ENCODE measurements around the gene PNMA1. TPM values are rescaled to one million over a fixed set of nuclear protein-coding genes. Genes with fewer than 3 reads are reported as not detected.

Gene PNMA1
- polyA plus RNA-seq, 4 donors, result 10.8 to 23.5 (median 14.6) TPM

- Histone ChIP-seq H3K36me3 (ENCODE audit: control insufficient read depth in 3 of 3, insufficient read depth in 2 of 3, low read depth in 1 of 3, low read length in 3 of 3) (peaks cover 40 to 89% (median 58%) of the 10 kb centered on the region in 3 donors), H3K27ac (ENCODE audit: low read depth in 1 of 3, low read length in 2 of 3) (peak overlapping the region; percentile 17 to 85 (median 71)), H3K4me1 (ENCODE audit: control insufficient read depth in 3 of 3, insufficient read depth in 2 of 3, low read depth in 1 of 3, low read length in 2 of 3) (peaks cover 6 to 72% (median 8%) of the 10 kb centered on the region in 3 donors), H3K27me3 (ENCODE audit: control insufficient read depth in 3 of 3, insufficient read depth in 3 of 3, low read length in 3 of 3) (no peaks in the 10 kb centered on the region), H3K4me3 (ENCODE audit: low read depth in 1 of 3, low read length in 3 of 3) (no peak overlapping the region), H3K9me3 (ENCODE audit: control insufficient read depth in 2 of 2, insufficient read depth in 1 of 2, low read depth in 1 of 2, low read length in 1 of 2) (no peaks in the 10 kb centered on the region)
- DNase-seq (no peak), FAIRE-seq (no peak)
- 88 to 100% (median 88%) methylated on average over 2 of the region's 2 CpGs for WGBS, 3 donors
Measured at GRCh38 chr14:73724696-73725095, 10.5 kb upstream of the PNMA1 start.

DNA sequence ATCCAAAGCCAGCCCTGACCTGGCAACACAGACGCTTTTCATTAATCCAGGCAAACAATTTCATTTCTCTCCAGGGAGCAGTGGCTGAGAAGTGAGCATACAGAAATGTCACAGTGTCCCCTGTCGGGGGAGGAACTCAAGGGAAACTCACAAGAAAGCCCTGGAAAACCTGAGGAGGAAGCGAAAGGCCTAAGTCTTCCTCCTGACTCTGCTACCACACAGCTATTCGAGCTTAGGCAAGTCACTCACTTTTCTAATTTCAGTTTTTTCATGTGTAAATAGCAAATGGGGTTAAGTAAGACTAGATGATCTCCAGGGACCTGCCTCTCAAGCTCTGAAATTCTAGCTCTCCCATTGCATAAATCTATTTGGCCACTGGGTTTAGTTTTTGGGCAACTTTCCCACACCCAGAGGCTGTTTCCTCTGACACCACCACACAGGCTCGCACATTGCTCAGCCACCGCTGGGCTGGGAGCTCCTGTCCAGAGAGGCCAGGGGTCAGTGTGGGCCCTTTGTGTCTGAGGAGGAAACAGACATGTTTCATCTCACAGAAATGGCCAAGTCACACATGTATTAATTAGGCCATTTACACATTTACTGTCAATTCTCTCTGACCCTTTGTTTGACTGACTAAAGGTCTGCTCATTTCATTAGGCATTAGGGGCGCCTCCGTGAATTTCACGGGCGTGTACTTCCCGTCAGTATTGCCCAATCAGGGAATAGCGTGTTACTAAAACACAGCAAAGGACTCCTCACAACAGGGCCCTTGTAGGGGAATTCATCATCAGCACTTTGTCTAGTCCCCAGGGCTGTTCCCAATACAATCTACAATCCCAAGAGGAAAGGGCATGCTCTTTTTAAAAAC is 9.8 kb upstream of the PNMA1 start:
- DNase-seq, result peak in 1 of 2 donors; percentile 69
- peaks cover 45 to 89% (median 55%) of the 10 kb centered on the region in 3 donors for H3K36me3 ChIP-seq (ENCODE audit: control insufficient read depth in 3 of 3, insufficient read depth in 2 of 3, low read depth in 1 of 3, low read length in 3 of 3)

GRCh38 chr14:73723406-73723796 is 9.2 kb upstream of the PNMA1 start:
- 59 to 70% (median 67%) methylated on average over 7 of the region's 7 CpGs for WGBS, 3 donors
- Histone ChIP-seq H3K36me3 (ENCODE audit: control insufficient read depth in 3 of 3, insufficient read depth in 2 of 3, low read depth in 1 of 3, low read length in 3 of 3) (peaks cover 50 to 90% (median 61%) of the 10 kb centered on the region in 3 donors), H3K27me3 (ENCODE audit: control insufficient read depth in 3 of 3, insufficient read depth in 3 of 3, low read length in 3 of 3) (no peaks in the 10 kb centered on the region), H3K27ac (ENCODE audit: low read depth in 1 of 3, low read length in 2 of 3) (peak overlapping the region in 2 of 3 donors; percentile 71 to 85), H3K9me3 (ENCODE audit: control insufficient read depth in 2 of 2, insufficient read depth in 1 of 2, low read depth in 1 of 2, low read length in 1 of 2) (no peaks in the 10 kb centered on the region), H3K4me1 (ENCODE audit: control insufficient read depth in 3 of 3, insufficient read depth in 2 of 3, low read depth in 1 of 3, low read length in 2 of 3) (peaks cover 0 to 59% (median 6%) of the 10 kb centered on the region in 3 donors), H3K4me3 (ENCODE audit: low read depth in 1 of 3, low read length in 3 of 3) (no peak overlapping the region)
- DNase-seq, result peak in 1 of 2 donors; percentile 48
- FAIRE-seq, result no peak

More for the DNA sequence above, 9.8 kb upstream of the PNMA1 start:
- Histone ChIP-seq H3K4me1 (ENCODE audit: control insufficient read depth in 3 of 3, insufficient read depth in 2 of 3, low read depth in 1 of 3, low read length in 2 of 3) (peaks cover 1 to 66% (median 8%) of the 10 kb centered on the region in 3 donors), H3K27me3 (ENCODE audit: control insufficient read depth in 3 of 3, insufficient read depth in 3 of 3, low read length in 3 of 3) (no peaks in the 10 kb centered on the region), H3K9me3 (ENCODE audit: control insufficient read depth in 2 of 2, insufficient read depth in 1 of 2, low read depth in 1 of 2, low read length in 1 of 2) (no peaks in the 10 kb centered on the region), H3K27ac (ENCODE audit: low read depth in 1 of 3, low read length in 2 of 3) (peak overlapping the region; percentile 17 to 85 (median 71)), H3K4me3 (ENCODE audit: low read depth in 1 of 3, low read length in 3 of 3) (no peak overlapping the region)
- 42 to 61% (median 58%) methylated on average over 12 of the region's 12 CpGs for WGBS, 3 donors
- no peak for FAIRE-seq

DNA sequence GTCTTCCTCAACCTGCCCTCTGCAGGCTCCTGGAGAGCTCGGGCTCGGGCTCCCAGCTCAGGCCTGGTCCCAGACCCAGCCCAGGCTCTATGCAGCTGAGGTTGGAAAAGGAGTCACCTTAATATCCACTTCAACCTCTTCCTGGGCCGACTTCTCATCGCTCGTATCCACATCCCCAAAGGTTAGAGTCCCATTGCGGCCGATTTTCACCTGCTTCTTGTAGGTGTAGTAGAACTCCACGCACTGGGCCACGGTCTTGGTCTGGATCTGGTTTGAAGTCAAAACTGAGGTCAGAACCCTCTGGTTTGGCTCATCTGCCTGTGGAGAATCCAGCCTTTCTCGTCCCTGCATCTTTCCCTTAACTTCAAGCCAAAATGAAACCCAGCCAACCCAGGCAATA is 8.4 kb upstream of the PNMA1 start:
- 92 to 97% (median 95%) methylated on average over 10 of the region's 10 CpGs for WGBS, 3 donors
- H3K4me1 ChIP-seq (ENCODE audit: control insufficient read depth in 3 of 3, insufficient read depth in 2 of 3, low read depth in 1 of 3, low read length in 2 of 3), result peaks cover 0 to 58% (median 6%) of the 10 kb centered on the region in 3 donors
- peak overlapping the region in 1 of 3 donors; percentile 51 for H3K27ac ChIP-seq (ENCODE audit: low read depth in 1 of 3, low read length in 2 of 3)
- no peaks in the 10 kb centered on the region for H3K27me3 ChIP-seq (ENCODE audit: control insufficient read depth in 3 of 3, insufficient read depth in 3 of 3, low read length in 3 of 3)
- FAIRE-seq (no peak), DNase-seq (no peak)
- no peaks in the 10 kb centered on the region for H3K9me3 ChIP-seq (ENCODE audit: control insufficient read depth in 2 of 2, insufficient read depth in 1 of 2, low read depth in 1 of 2, low read length in 1 of 2)
- H3K4me3 ChIP-seq (ENCODE audit: low read depth in 1 of 3, low read length in 3 of 3), result no peak overlapping the region
- H3K36me3 ChIP-seq (ENCODE audit: control insufficient read depth in 3 of 3, insufficient read depth in 2 of 3, low read depth in 1 of 3, low read length in 3 of 3), result peaks cover 50 to 92% (median 63%) of the 10 kb centered on the region in 3 donors

- no peak for FAIRE-seq
- no peak overlapping the region for H3K27ac ChIP-seq (ENCODE audit: low read depth in 1 of 3, low read length in 2 of 3)
Measured at GRCh38 chr14:73721101-73721821, 7.1 kb upstream of the PNMA1 start.

GRCh38 chr14:73720636-73721035 is 6.5 kb upstream of the PNMA1 start:
- Histone ChIP-seq H3K36me3 (ENCODE audit: control insufficient read depth in 3 of 3, insufficient read depth in 2 of 3, low read depth in 1 of 3, low read length in 3 of 3) (peaks cover 37 to 86% (median 52%) of the 10 kb centered on the region in 3 donors), H3K9me3 (ENCODE audit: control insufficient read depth in 2 of 2, insufficient read depth in 1 of 2, low read depth in 1 of 2, low read length in 1 of 2) (no peaks in the 10 kb centered on the region), H3K27ac (ENCODE audit: low read depth in 1 of 3, low read length in 2 of 3) (no peak overlapping the region), H3K27me3 (ENCODE audit: control insufficient read depth in 3 of 3, insufficient read depth in 3 of 3, low read length in 3 of 3) (no peaks in the 10 kb centered on the region), H3K4me1 (ENCODE audit: control insufficient read depth in 3 of 3, insufficient read depth in 2 of 3, low read depth in 1 of 3, low read length in 2 of 3) (peaks cover 0 to 45% (median 6%) of the 10 kb centered on the region in 3 donors), H3K4me3 (ENCODE audit: low read depth in 1 of 3, low read length in 3 of 3) (no peak overlapping the region)
- FAIRE-seq (no peak), DNase-seq (no peak)

More at GRCh38 chr14:73721101-73721821, 7.1 kb upstream of the PNMA1 start:
- DNase-seq, result no peak
- H3K27me3 ChIP-seq (ENCODE audit: control insufficient read depth in 3 of 3, insufficient read depth in 3 of 3, low read length in 3 of 3), result no peaks in the 10 kb centered on the region
- H3K4me1 ChIP-seq (ENCODE audit: control insufficient read depth in 3 of 3, insufficient read depth in 2 of 3, low read depth in 1 of 3, low read length in 2 of 3), result peaks cover 0 to 52% (median 6%) of the 10 kb centered on the region in 3 donors
- H3K9me3 ChIP-seq (ENCODE audit: control insufficient read depth in 2 of 2, insufficient read depth in 1 of 2, low read depth in 1 of 2, low read length in 1 of 2), result no peaks in the 10 kb centered on the region
- peaks cover 42 to 89% (median 56%) of the 10 kb centered on the region in 3 donors for H3K36me3 ChIP-seq (ENCODE audit: control insufficient read depth in 3 of 3, insufficient read depth in 2 of 3, low read depth in 1 of 3, low read length in 3 of 3)
- WGBS, 3 donors, result 89 to 94% (median 90%) methylated on average over 12 of the region's 12 CpGs
- no peak overlapping the region for H3K4me3 ChIP-seq (ENCODE audit: low read depth in 1 of 3, low read length in 3 of 3)

DNA sequence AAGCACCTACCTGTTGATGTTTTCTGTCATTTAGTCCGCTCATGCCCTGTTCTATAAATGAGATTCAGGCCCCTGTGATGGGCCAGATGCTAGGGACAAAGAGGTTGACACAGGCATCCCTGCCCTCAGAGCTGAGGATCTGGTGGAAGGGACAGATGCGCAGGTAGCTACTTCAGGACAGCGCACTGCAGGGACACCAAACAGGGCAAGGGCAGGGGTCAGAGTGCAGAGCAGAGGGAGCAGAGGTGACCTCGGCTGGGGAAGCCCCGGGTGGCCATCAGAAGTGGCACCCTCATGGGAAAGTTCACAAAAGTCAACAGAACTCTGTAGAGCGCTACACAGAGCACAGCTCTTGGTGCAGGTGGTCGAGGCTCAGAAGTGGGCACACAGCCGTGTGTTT is 5.6 kb upstream of the PNMA1 start:
- peaks cover 0 to 37% (median 6%) of the 10 kb centered on the region in 3 donors for H3K4me1 ChIP-seq (ENCODE audit: control insufficient read depth in 3 of 3, insufficient read depth in 2 of 3, low read depth in 1 of 3, low read length in 2 of 3)
- H3K36me3 ChIP-seq (ENCODE audit: control insufficient read depth in 3 of 3, insufficient read depth in 2 of 3, low read depth in 1 of 3, low read length in 3 of 3), result peaks cover 33 to 79% (median 50%) of the 10 kb centered on the region in 3 donors
- FAIRE-seq (no peak), DNase-seq (no peak)
- H3K9me3 ChIP-seq (ENCODE audit: control insufficient read depth in 2 of 2, insufficient read depth in 1 of 2, low read depth in 1 of 2, low read length in 1 of 2), result no peaks in the 10 kb centered on the region
- 84 to 93% (median 88%) methylated on average over 8 of the region's 8 CpGs for WGBS, 3 donors
- no peak overlapping the region for H3K27ac ChIP-seq (ENCODE audit: low read depth in 1 of 3, low read length in 2 of 3)
- H3K4me3 ChIP-seq (ENCODE audit: low read depth in 1 of 3, low read length in 3 of 3), result no peak overlapping the region
- H3K27me3 ChIP-seq (ENCODE audit: control insufficient read depth in 3 of 3, insufficient read depth in 3 of 3, low read length in 3 of 3), result no peaks in the 10 kb centered on the region

GRCh38 chr14:73719361-73719760 is 5.2 kb upstream of the PNMA1 start:
- Histone ChIP-seq H3K4me3 (ENCODE audit: low read depth in 1 of 3, low read length in 3 of 3) (no peak overlapping the region), H3K27me3 (ENCODE audit: control insufficient read depth in 3 of 3, insufficient read depth in 3 of 3, low read length in 3 of 3) (no peaks in the 10 kb centered on the region), H3K9me3 (ENCODE audit: control insufficient read depth in 2 of 2, insufficient read depth in 1 of 2, low read depth in 1 of 2, low read length in 1 of 2) (no peaks in the 10 kb centered on the region), H3K36me3 (ENCODE audit: control insufficient read depth in 3 of 3, insufficient read depth in 2 of 3, low read depth in 1 of 3, low read length in 3 of 3) (peaks cover 33 to 75% (median 46%) of the 10 kb centered on the region in 3 donors), H3K27ac (ENCODE audit: low read depth in 1 of 3, low read length in 2 of 3) (peak overlapping the region in 2 of 3 donors; percentile 3 to 67), H3K4me1 (ENCODE audit: control insufficient read depth in 3 of 3, insufficient read depth in 2 of 3, low read depth in 1 of 3, low read length in 2 of 3) (peaks cover 0 to 37% (median 6%) of the 10 kb centered on the region in 3 donors)
- 90 to 95% (median 93%) methylated on average over 13 of the region's 13 CpGs for WGBS, 3 donors
- DNase-seq, result no peak
- no peak for FAIRE-seq

Measured in small intestine (tissue), 7 donors.